Measurements from ENCODE around the gene CCDC90B.

DNA sequence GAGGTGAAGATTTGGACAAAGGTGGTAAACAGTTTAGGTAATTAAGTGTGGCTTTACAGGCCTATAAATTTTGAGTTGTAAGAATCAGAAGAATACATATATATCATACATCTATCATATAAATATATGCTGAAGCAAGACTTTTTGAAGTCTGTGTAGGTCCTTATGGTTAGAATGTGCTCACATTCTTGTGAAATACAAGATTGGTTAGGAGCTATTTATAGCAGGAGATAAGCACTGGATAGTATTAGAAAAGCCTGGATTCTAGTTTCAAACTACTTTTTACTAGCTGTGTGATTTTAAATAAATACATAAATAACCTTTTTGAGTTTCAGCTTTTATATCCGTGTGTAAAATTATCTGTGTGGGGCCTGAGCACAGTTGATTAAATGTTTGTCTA is 50.3 kb downstream of the CCDC90B start:
- TF ChIP-seq, protein P1, sequence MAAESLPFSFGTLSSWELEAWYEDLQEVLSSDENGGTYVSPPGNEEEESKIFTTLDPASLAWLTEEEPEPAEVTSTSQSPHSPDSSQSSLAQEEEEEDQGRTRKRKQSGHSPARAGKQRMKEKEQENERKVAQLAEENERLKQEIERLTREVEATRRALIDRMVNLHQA (CRISPR knock-in tag; IDR thresholded peaks at IDR 0.05): no peak
- TF ChIP-seq ZNF512 (CRISPR knock-in tag; IDR thresholded peaks at IDR 0.05) (no peak), FOXM1 (CRISPR knock-in tag; IDR thresholded peaks at IDR 0.05) (no peak), ARNT2 (CRISPR knock-in tag; IDR thresholded peaks at IDR 0.05; ENCODE audit: low read depth) (no peak)

Data from HepG2 (cell line).